Measurements from ENCODE around the gene CHSY3.

CHSY3 gene

DNA sequence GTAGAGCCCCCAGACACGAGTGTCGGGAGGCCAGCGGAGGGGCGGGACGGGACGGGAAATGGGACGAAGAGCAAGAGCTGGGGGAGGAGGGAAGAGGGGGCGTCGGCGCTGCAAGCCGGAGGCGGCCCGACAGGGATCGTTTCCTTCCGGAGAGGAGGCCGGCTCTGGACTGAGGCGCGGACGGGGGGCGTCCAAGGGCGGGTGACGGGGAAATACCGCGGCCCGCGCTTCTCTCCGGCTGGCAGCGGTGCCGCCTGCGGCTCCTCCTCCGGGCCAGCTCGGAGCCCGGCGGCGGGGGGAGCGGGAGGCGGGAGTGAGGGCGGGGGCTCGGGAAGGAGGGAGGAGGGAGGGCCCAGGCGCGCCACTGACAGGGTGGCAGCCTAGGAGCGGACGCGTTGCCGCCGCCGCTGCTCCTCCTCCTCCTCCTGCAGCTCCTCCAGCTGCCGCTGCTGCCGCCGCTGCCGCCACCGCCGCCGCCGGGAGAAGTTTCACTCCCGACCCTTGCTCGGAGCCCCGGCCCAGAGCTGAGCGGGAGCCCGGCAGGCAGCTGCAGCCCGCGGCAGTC lies at the start of gene CHSY3:
CHSY3 (plus strand) TSS at position 364 of the 565 bp plus-strand sequence.
- peak; percentile 6 for DNase-seq (ENCODE audit: low read depth)

DNA sequence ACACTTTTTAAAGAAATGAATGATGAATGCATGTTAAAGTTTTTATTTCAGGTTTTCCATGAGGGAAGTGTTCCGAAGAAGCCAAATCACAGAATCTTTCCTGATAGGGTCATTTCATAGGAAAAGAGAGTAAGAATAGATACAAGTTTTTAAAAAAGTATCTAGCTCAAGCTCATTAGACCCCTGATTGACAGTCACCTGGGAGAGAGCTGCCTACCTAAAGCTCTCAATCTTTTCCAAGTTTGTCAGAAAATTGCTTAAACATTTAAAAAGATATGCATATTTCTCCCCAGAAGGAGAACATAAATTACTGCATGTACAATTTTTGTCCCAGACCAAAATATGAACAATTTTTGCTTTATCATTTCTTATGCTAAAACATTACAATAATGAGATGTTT lies 47.9 kb upstream of the CHSY3 start:
- DNase-seq (ENCODE audit: low read depth) = no peak

DNA sequence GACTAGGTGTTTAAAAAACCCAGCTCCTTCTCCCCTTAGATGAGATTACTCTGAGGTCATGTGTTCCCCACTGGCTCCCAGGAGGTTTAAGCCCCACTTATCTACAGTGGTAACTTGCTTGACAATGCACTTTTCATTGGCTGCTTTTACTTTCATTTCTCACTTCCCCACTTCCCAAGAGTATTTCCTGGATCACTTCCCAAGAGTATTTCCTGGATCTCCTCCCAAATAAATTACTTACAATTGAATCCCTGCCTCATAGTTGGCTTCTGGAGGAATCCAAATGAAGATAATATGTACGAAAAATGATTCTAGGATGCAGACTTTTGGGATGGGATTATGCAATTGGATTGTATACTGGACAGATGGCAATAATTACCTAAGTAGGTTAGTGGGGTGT lies 47.1 kb upstream of the CHSY3 start:
- no peak for DNase-seq (ENCODE audit: low read depth)

DNA sequence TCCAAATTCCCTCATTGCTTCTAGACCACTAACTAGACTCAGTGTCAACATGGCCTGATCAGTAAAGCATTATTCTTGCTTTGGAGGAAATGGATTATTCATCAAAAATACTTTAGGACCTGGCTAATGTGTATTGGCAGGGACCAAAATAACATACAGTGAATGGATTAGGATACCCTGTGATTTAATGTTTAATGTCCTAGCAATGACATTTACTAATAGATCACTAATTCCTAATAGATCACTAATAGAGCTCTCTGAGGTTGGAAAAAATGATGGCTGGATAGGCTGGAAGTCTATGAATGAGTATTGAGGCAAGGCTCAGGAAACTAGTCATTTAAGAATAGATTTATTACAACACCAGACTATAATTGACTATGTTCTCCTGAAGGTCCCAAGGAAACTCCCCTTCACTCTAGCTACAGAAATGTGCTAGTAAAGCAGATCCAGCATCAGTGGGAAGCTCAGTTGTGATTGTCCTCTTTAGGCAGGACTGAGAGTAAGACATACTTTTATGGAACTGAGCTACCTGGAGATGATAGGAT lies 46.1 kb upstream of the CHSY3 start:
- DNase-seq (ENCODE audit: low read depth) = no peak

DNA sequence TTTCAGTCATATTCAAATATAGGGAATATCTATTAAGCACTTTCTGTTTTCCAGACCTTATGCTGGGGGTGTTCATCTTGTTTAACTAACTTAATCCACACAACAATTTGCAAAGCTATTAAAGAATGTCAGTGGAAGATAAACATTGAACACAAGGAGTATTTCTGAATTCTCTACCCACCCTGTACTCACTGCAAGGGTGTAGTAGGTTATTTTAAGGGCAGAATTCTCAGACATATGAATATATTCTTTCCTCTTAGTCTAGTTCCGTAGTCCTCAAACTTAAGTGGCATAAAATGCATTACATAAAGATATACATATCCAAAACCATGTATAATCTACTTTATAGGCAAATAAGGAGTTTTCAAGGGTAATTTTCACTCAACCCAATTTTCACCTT lies 19.9 kb upstream of the CHSY3 start:
- no peak for DNase-seq (ENCODE audit: low read depth)

DNA sequence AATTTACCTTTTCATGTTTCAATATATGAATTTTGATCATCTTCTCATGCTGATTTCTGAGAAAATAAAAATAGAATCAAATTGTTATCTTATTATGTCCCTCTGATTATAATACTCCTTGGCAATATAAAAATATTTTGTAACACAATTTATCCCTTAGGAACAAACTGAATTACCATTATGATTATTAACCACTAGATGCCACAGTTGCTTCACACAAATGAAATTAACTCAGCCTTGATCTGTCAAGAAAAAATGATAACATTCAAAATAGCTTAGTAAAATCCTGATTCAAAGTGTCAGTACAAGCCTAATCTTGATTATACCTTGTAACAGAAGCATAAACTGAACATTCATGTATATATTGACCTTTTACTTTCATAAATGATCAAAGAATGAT lies 4.8 kb upstream of the CHSY3 start:
- DNase-seq (ENCODE audit: low read depth) = no peak

DNA sequence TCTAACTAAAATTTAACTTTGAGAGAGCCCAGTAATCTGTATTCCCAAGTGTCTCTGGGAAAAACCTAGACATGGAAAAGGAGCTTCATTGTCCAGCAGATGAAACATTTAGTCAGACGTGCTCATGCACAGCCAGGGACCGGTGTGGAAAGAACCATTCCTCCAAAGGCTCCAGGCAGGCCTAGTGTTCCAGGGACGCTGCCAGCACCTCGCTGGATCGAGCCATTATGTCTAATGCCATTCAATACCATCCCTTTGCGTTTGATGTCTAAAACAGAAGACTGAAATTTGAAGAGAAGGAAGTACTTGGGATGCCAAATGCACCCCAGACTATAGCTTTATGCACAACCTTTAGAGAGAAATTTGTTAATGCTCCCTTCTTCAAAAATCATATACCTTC lies 1.4 kb upstream of the CHSY3 start:
- DNase-seq (ENCODE audit: low read depth) = no peak

DNA sequence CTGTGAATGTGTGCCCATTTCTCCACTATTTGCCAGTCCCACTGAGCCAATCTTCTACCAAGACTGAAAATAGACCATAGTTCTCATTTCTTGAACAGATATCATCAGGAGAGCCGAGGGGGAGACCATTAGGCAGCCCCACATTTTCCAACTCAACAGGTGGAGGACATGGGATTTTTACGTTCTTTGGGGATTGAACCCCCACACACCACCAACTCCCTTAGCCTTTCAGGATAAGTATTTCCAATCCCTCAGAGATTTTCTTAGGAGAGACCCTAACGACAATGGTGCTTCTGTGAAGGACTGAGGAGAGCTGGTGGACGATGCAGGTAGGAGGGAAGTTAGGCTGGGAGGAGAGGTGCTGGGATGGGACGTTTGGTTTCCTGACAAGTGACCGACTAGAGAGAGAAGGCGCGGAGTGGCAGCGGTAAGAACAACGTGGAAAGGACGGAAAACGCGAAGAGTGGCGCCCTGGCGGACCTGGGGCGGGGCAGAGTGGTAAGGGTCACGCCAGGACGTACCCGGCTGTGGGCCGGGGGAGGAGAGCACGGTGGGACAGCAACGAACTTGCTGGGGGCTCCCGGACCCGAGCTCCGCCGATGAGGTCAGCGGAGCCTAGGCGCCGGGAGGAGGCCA lies 681 bp upstream of the CHSY3 start:
- DNase-seq (ENCODE audit: low read depth) = no peak

DNA sequence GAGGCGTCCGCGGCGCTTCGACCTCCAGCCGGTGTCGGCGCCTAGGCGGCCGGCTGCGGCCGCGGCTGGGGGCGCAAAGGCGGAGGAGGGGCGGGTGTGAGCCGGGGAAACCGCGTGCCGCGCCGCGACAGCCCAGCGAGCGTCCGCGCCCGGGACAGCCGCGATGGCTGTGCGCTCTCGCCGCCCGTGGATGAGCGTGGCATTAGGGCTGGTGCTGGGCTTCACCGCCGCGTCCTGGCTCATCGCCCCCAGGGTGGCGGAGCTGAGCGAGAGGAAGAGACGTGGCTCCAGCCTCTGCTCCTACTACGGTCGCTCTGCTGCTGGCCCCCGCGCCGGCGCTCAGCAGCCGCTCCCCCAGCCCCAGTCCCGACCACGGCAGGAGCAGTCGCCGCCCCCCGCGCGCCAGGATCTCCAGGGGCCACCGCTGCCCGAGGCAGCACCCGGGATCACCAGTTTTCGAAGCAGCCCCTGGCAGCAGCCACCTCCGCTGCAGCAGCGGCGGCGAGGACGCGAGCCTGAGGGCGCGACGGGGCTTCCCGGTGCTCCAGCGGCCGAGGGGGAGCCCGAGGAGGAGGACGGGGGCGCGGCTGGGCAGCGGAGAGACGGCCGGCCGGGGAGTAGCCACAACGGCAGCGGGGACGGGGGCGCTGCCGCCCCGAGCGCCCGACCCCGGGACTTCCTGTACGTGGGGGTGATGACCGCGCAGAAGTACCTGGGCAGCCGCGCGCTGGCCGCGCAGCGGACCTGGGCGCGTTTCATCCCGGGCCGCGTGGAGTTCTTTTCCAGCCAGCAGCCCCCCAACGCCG lies 605 bp downstream of the CHSY3 start:
- no peak for DNase-seq (ENCODE audit: low read depth)

DNA sequence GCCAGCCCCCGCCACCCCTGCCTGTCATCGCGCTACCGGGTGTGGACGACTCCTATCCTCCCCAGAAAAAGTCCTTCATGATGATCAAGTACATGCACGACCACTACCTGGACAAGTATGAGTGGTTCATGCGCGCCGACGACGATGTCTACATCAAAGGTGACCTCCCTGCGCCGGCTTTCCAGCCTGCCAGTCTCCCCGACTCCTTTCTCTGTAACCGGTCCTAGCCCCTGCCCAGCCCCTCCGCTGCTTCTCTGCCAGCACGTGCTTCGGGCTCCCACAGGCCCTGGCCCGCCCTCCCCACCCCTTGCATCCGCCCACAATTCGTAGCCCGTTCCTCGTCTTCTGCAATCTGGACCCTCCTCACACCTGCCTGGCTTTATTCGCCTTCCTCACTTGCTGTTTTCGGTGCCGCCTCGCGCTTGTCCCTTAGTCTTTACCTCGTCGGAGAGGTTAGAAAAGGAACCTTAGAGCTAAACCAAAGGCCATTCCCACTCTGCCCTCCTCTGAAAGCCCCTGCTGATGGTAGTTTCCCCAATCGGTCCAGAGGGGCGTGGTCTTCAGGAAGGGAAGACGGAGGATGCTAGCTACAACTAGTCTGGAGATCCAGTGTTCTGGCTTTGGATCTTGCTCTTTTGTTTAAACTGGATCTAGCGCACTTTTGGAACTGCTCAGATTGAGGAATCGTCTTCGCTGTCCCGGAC lies 1.4 kb downstream of the CHSY3 start:
- no peak for DNase-seq (ENCODE audit: low read depth)

DNA sequence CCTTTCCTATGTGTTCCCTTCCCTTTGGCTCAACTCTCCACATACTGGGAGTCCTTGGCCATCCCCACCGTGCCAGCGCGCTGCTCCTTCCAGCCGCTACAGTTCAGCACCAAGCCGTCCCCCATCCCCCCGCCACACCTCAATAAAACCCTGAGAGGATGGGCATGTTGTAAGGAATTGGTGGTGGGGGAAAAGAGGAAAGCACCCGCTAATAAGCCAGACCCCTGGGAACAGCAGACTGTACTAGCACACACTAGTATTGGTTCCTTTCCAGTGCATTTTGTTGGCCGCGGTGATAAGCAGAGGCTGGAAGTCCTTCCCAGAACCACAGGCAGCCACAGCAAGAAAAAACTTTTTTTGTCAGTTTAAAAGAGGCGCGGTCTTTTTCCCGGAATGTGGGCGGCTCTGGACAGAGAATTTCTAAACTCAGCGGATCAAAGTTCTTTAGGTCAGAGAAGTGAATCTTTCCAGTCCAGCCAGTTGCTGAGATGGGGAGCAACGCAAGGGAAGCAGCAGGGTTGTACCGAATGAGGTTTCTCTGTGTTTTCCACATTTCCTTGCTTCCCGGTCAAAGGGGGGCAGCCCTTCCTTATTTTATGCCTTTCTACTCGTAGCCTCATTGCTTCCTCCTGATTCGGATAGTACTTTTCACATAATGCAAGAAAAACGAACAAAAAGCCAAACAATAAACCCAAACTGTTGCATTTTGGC lies 2.1 kb downstream of the CHSY3 start:
- DNase-seq (ENCODE audit: low read depth) = no peak

DNA sequence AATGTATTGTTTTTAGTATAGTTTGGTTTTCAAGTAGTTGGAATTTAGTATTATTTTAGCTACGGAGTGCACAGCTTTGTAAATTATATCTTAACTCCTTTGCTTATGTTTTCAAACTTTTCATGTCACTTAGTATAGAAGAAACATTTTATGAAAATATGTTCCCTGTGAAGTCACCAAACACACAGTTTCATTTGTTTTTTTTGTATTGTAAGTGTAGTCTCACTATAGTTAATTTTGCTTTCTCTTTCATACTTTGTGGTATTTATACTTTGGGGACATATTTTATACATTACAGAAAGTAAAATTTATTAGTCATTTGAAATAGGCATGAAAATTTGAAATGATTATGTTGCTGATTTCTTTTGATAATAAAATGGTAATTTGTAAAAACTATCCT lies 5.0 kb downstream of the CHSY3 start:
- DNase-seq (ENCODE audit: low read depth) = no peak

DNA sequence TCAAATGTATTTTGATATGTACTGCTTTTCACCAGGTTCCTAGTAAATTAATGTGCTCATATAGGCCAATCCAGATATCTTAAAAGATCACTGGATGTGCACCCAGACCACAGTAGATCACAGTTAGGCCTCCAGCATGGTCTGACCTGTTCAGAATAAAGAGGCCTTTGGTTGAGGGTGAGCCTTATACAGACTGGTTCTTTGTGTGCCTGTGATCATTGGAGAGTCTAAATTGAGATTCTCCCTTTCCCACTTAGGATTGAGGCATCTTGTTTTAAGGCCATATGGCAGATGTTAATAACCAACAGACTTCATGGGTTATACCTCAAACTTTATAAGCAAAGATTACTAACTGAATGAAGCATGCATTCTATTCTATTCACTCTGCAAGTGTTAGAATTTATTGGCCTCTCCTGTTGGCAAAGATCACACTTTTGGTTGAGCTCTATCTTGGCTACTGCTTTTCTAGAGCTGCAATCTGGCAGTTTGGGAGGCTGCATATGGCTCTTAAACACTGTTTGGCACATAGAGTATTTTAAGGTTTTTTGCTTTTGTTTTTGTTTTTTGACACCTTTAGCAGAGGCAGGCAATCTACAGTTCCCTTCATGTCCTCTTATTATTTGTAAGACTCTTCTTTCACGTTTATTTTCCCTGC lies 8.5 kb downstream of the CHSY3 start:
- DNase-seq (ENCODE audit: low read depth) = no peak

DNA sequence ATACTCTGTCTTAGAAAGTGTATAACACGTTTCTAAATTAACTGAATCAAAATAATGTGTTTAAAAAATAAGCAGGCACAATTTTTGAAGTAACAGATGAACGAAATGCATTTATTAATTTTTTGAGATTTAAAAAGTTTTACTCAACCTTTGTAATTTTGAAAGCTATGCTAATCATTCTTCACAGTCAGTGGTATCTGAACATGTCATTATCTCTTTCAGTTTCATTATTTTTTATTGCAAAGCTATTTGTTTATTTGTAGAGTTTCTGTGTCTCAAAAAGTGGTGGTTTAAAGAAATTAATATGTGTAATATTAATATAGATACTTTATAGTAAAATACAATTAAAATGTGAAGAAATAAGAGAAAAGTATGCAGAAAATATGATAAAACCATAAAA lies 11.2 kb downstream of the CHSY3 start:
- no peak for DNase-seq (ENCODE audit: low read depth)

DNA sequence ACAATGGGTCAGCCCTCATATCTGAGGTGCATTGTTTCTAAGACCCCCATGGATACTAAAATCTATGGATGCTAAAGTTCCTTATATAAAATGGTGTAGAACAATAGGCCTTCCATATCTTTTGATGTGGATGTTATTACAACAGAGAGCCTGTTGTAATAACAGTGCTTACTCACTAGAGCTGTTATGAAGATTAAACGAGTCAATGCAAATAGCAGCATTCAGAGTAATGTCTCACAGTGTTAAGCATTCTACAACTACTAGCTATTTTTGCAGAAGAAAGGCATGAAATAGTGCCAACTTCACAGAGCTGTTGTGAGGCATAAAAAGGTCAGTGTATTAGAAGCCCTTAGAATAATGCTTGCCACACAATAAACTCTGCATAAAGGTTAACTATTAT lies 13.0 kb downstream of the CHSY3 start:
- DNase-seq (ENCODE audit: low read depth) = no peak

DNA sequence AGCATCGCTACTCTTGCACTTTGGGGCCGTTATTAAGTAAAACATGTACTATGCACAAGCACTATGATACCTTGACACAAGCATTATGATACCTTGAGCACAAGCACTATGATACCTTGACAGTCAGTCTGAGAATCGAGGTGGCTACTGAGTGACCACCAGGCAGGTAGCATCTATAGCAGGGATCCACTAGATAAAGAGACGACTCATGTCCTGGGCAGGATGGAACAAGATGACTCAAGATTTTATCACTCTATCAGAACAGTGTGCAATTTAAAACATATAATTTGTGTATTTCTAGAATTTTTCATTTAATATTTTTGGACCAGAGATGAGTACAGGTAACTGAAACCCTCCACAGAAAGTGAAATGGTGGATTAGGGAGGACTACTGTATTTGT lies 16.9 kb downstream of the CHSY3 start:
- no peak for DNase-seq (ENCODE audit: low read depth)

DNA sequence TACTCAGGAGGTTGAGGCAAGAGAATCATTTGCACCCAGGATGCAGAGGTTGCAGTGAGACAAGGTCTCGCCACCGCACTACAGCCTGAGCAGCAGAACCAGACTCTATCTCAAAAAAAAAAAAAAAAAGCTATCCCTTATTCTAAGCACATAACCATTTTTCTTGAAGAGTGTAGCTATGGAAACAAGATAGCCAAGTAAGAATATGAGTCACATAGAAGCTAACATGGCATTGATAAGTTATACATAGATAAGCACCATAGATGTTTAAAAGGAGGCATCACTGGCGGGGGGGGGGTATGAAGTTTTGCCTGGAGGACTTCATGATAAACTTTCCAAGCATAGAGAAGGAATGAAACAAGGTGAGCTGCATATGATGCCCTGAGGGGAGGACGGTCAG lies 26.0 kb downstream of the CHSY3 start:
- DNase-seq (ENCODE audit: low read depth) = no peak

DNA sequence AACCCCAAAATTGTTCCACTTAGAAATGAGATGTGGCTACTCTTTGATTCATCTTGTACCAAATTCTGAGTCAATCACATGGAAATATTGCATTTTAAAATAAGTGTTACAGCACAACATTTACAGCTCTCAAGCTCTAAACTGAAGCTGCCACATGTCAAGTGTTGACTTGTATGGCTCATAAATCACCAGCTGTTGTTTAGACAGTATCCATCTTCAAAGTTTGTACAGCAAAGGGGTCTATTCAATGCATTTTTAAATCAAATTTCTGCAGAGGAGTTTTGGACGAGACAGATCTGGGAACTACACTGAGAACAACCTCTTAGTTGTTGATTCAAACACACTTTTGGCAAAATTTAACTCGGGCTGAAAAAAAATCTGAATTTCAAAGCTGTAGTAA lies 31.4 kb downstream of the CHSY3 start:
- DNase-seq (ENCODE audit: low read depth) = no peak

DNA sequence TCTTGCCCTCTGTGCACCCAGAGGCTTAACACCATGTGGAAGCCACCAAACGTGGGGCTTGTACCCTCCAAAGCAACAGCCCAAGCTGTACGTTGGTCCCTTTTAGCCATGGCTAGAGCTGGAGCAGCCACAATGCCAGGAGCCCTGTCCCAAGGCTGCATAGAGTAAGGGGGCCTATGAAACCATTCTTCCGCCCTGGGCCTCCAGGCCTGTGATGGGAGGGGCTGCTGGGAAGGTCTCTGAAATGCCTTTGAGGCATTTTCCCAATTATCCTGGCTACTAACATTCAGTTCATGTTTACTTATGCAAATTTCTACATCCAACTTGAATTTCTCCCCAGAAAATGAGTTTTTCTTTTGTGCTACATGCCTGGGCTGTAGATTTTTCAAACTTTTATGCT lies 33.8 kb downstream of the CHSY3 start:
- DNase-seq (ENCODE audit: low read depth) = no peak

DNA sequence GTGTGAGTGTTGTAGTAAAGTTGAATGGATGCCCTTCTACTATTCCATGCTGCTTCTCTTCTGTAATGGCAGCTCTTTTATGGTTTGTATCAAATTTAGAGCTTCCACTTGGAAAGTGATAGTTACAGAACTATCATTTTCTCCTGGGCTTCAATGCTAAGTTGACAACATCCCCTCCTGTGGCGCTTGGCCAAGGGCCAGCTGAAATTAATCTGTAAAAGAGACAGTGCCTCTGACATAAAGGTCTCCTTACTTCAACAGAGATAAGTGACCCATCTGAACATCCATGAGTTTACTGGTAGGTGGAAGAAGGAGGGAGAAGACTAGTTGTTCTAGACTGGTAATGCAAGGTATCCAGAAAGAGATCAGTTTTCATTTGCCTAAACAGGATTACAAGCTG lies 39.7 kb downstream of the CHSY3 start:
- DNase-seq (ENCODE audit: low read depth) = no peak

DNA sequence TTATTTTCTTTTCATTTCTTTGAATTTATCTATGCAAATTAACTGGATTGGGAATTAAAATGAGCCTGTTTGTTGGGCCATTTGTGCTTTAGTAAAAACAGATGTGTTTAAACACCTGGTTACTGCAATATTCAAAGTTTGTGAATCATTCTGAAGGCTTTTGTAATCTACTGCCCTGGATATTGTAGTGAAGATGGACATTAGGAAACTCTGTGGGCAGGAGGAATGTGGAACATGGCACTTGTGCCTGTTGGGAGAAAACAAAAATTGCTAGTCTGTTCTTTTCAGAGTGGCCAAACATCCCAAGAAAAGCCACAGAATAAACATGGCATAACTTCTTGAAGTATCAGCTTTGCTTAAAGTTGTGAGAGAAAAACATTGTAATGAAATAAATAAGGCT lies 40.8 kb downstream of the CHSY3 start:
- no peak for DNase-seq (ENCODE audit: low read depth)
